GM12872 (cell line): ENCODE results near the gene DCAF7.

Experiments
- CTCF ChIP-seq: IDR thresholded peaks from 3 replicates; pipeline ENCODE4 v1.5.1; 2011; ENCODE audit warnings: low read depth, mild to moderate bottlenecking, low read length, moderate library complexity; ENCODE audit not compliant: insufficient read depth

Gene DCAF7

GRCh38 chr17:63534816-63535455 lies 15.3 kb upstream of the DCAF7 start:
- TF ChIP-seq CTCF = no peak

GRCh38 chr17:63535640-63536039 lies 14.6 kb upstream of the DCAF7 start:
- TF ChIP-seq CTCF = no peak

GRCh38 chr17:63537001-63537400 lies 13.3 kb upstream of the DCAF7 start:
- TF ChIP-seq CTCF = no peak

- no peak for TF ChIP-seq CTCF
These were observed 12.1 kb upstream of the DCAF7 start for GRCh38 chr17:63537991-63538692.

GRCh38 chr17:63538693-63539595 lies 11.3 kb upstream of the DCAF7 start:
- no peak for TF ChIP-seq CTCF

- TF ChIP-seq CTCF = no peak
These were observed 9.7 kb upstream of the DCAF7 start for GRCh38 chr17:63540590-63540989.

- no peak for TF ChIP-seq CTCF
These were observed 8.1 kb upstream of the DCAF7 start for GRCh38 chr17:63542218-63542545.
